ENCODE results near the gene LRFN2.

LRFN2 gene

DNA sequence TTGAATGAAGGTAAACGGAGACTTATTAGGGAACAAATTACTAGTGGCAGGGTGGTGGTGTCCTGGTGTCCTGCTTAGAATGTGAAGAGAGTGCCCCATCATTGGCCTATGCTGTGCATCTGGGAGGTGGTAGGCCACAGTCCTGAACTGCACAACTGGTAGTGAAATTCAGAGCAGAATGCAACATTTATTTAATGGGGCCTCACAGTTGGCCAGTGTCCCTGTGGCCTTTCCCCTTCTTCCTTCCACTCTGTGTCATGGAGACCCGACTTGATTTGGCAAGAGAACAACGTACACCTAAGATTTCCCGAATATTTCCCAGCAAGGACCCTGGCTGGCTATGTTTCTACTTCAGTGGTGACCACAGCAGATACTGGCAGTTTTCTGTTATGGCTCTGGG lies 206.9 kb downstream of the LRFN2 start:
- no peak for DNase-seq

DNA sequence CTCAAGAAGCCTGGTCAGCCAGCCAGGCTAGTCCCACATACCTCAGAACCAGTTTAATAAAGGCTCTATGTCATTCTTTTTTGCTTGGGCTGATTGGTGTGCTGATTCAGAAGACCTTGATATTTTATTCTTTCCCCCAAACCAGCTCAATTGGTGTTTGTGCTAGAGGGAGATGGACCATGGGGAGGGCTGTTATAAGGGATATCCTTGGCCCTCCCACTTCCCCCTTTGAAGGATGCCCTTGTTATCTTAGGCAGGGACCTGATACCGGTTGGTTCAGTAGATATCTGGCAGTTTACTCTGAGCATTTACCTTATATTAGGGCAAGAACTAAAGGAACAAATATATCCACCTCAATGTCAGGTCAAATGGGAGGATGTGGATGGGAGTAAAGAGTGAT lies 207.4 kb downstream of the LRFN2 start:
- no peak for DNase-seq

DNA sequence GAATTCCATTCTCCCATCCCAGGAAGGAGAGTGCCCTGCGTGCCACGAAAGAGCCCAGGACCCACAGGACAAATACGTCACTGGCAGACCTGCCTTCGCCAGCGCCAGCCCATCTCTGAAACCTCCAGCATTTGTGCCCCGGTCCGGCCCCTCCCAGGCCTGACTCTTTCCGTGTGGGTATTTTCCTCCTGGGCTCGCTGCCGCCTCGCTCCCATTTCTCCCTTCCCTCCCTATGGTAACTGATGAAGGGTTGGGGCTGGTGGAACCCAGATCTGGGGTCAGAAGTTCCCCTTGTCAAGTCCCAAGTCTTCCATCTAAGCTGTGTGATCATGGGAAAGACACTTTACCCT lies 208.5 kb downstream of the LRFN2 start:
- DNase-seq, result no peak

DNA sequence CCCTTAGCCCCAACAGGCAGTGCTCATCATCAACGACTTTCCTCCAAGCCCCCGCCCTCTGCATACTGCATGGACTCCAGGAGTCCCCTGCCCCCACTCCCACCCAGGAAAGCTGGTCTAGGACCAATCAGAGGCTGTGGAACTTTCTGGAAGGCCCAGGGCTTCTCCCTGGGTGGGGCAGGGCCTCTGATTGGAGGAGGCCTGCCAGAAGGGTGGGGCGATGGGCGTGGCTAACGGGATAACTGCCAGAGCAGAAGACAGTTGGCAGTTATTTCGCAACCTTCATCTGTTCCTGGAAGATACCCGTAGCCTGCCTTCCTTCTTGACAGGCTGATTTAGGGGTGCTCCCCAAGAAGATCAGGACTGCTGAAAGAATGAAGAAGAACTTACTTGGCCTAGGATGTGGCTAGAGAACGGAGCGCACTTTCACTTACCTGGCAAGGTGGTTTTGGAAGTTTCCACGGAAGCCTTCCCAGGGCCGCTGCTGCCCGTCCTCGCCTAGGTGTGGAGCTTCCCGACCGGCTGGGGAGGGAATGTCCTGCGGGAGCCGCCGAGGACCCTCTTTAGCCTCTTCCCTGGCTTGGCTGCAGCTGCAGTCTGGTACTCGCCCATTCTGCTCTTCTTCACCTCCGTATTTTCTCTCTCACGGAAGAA lies 209.0 kb downstream of the LRFN2 start:
- no peak for DNase-seq

DNA sequence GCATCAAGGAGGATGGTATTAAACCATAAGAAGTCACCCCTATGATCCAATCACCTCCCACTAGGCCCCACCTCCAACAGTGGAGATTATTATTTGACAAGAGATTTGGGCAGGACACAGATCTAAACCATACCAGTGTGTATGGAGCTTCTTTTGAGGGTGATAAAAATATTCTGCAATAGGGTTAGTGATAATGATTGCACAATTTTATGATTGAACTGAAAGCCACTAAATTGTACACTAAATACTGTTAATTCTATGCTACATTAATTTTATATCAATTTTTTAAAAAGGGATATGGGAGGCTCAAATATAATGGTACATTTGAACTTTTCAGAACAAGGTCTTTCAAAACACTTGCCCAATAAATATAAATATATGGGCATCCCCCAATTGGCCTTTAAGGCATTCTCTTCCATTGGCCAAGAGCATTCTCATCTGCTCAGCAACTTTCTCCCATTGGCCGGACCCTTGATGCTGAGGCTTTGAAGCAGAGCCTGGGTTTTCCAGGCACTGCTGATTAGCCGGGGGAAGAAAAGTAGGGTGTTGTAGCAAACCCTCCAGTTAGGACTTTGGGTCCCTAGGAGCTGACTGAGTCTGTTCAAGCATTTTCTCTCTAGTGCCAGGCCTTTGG lies 209.9 kb downstream of the LRFN2 start:
- DNase-seq, result no peak

DNA sequence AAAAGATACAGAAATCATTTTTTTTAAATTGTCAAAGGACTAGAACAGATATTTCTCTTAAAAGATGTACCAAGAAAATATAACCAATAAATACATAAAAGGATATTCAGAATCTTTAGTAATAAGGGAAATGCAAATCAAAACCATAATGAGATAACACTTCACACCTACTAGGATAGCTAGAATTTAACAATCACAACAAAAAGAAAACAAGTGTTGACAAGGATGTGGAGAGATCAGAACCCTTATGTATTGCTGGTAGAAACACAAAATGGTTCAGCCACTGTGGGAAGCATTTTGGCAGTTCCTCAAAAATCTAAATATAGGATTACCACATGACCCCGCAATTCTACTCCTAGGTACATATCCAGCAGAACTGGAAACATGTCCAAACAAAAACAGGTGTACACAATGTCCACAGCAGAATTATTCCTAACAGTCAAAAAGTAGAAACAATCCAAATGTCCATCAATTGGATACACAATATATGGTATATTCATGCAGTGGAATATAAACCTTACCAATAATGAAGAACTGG lies 211.0 kb downstream of the LRFN2 start:
- DNase-seq, result no peak

DNA sequence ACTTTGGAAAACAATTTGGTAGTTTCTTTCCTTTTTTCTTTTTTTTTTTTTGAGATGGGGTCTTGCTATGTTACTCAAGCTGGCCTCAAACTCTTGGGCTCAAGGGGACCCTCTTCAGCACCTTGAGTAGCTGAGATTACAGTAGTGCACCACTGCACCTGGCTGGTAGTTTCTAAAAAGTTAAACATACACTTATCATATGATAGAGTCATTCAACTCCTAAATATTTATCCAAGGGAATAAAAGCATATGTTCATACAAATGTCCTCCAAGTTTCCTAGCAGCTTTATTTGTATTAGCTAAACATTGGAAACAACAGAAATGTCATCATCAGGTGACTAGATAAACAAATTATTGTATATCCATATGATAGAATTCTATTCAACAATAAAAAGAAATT lies 213.9 kb downstream of the LRFN2 start:
- DNase-seq, result no peak

DNA sequence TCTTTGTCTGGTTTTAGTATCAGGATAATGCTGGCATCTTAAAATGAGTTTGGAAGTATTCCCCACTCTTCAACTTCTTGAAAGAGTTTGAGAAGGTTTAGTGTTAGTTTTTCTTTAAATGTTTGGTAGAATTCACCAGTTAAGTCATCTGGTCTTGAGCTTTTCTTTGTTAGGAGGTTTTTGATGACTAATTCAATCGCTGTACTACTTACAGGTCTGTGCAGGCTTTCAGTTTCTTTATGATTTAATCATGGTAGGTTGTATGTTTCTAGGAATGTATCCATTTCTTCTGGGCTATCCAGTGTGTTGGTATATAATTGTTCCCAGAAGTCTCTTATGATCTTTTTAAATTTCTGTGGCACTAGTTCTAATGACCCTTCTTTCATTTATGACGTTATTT lies 215.5 kb downstream of the LRFN2 start:
- DNase-seq, result no peak

DNA sequence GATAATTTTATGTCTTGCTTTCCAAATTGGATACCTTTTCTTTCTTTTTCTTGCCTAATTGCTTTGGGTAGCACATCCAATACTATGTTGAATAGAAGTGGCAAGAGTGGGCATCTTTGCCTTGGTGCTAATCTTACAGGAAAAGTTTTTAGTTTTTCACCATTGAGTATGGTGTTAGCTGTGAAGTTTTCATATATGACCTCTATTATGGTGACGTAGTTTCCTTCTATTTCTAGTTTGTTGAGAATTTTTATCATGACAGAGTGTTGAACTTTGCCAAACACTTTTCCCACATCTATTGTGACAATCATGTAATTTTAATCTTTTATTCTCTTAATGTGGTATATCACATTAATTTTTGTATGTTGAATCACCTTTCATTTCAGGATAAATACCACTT lies 216.1 kb downstream of the LRFN2 start:
- no peak for DNase-seq

DNA sequence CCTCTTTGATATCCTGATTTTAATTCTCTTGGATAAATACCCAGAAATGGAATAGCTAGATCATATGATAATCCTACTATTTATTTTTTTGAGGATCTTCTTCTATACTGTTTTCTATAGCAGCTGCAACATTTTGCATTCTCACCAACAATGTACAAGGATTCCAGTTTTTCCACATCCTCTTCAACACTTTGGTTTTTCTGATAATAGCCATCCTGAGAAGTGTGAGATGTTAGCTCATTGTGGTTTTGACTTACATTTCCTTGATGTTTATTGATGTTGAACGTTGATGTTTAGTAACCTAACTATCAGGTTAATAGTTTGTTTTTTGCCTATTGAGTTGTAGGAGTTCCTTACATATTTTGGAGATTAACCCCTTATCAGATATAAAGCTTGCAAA lies 217.3 kb downstream of the LRFN2 start:
- no peak for DNase-seq

DNA sequence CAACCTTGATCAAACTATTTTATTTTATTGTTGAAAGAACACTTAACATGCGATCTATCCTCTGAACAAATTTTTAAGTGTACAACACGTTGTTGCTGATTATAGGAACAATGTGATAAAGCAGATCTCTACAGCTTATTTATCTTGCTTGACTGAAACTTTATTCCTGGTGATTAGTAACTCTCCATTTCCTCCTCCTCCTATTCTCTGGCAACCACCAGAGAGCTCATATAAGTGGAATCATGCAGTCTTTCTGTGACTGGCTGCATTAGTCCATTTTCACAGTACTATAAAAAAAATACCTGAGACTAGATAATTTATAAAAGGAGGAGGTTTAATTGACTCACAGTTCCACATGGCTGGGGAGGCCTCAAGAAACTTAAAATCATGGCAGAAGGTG lies 218.1 kb downstream of the LRFN2 start:
- no peak for DNase-seq

DNA sequence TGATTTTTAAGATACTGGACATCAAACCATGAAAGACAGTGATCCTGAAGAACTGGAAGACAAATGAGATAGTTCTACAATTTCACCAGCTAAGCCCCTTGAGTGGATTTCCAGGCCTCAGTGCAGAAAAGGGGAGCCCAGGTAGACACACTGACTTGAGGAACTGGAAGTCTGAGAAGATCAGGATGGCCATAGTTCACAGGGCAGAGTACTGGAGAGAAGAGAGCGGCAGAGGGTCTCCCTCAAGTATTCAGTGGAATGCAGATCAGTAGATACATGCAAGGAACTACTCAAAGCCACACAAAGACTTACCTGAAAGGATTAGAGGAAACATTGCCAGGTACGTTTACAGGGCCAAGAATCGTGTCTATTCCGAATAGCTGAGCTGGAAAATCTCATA lies 224.3 kb downstream of the LRFN2 start:
- DNase-seq, result no peak

DNA sequence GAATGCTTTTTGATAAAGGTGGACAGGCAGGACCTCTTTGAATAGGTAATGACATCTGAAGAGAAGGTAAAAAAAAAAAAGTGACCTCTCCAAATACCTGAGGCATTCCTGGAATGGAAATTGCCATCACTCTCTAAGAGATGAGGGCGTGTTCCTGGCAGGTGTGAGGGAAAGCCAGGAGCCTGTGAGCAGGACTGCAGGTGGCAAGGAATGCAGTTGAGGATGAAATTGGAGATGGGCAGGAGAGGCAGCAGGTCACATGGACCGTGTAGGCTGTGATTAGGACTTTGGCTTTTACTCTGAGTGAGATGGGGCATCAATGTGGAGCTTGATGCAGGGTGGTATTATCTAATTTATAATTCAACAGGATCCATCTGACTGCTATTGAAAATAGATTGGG lies 227.4 kb downstream of the LRFN2 start:
- DNase-seq, result no peak

DNA sequence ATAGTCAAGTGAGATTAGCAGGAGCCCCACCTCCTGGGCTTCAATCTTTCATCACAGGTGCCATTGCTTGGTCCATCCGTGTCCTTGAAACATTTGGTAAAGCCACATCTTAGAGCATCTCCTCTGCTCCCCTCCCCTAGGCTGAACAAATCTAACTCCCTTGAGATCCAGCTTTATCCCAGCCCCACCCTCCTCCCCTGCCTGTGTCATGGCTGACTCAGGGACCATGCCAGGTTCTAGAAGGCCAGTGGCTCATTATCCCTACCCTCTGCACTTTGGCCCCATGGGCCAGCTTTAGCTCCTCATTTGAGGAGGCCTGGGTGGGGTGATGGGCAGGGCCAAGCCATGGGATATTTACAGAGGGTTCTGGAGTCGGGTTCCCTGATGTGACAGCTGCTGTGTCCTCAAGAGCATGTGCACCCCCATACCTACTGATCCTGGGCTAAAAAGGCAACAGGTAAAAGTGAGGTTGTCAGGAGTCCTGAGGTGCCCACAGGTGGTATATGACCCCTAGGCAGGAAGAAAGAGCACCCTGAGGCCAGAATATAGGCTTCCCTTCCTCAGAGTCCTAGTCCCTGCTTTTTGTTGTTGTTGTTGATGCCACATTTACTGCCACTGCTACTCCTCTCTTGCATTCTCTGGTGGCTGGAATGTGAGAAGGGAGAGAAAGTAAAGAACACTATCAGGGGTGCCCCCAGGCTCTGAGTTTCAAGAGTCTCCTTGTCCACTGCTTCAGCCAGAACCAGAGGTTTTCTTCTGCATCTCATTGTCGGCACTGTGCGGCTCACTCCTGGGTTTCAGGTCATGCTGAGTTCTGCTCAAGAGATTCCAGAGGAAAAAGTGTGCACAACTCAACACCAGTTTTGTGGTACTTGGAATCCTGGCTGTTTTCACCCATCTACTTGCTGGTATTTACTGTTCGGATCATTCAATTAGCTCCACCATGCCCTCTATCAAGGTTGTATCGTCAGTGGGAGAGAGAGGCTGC lies 228.4 kb downstream of the LRFN2 start:
- no peak for DNase-seq

DNA sequence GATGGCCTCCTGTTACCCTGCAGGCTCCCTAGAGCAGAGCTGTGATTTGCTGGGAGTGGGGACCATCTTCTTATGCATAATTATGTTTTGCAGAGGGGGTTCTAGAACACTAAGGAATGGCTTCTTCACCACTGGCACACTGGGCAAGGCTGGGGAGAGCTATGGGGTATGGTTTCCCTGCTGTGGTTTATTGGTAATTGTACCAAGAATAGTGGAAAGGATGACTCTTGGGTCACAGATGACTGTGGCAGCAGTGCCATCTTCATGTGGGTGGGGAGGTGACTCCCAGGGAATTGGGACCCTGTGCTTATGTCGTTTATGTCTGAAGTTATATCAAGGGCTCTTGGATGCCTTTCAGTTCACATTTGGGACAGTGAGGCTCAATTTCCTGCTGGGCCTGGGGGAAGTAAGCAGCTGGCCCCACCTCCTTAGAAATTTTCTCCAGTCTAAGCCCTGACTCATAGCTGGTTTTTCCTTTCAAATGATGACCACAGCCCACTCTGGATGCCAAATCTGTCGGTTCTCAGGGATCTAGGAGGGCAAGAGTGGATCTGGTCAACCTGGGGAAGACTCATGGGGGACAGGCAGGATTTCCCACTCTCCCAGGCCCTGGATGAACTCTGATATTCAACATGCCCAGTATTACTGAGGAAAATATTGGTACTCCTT lies 230.8 kb downstream of the LRFN2 start:
- DNase-seq, result no peak

DNA sequence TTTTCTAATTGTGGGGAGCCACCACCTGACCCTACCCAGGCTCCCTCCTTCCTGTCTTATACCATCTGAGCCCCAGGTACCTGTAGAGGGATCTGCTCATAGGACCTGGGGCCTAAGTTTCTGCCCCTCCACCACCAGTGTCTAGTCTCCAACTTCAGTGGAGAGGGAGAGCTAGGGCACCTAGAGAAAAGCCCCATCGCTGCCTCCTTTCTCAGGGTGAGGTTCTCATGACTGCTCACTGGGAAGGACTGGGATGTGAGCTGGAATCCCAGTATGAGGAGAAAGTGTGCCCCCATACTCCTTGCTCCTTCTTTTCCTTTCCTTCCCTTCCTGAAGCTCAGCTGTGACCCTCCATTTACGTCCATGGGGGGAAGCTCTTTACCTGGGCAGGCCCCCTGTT lies 231.6 kb downstream of the LRFN2 start:
- DNase-seq, result no peak

DNA sequence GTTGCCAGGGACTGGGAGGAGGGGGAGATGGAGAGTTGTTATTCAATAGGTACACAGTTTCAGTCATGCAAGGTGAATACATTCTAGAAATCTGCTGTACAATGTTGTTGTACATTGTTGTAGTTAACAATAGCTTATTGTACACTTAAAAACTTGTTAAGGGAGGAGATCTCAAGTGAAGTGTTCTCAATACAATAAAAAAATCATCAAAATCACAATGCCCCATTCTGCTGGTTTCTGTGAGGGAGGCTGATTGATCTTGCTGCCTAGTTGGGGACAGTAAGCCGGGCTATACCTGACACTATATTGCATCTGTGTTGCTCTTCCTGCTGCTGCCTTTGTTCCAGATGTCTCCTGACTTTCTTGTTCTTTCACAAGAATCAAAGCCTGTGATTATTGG lies 232.1 kb downstream of the LRFN2 start:
- DNase-seq, result no peak

DNA sequence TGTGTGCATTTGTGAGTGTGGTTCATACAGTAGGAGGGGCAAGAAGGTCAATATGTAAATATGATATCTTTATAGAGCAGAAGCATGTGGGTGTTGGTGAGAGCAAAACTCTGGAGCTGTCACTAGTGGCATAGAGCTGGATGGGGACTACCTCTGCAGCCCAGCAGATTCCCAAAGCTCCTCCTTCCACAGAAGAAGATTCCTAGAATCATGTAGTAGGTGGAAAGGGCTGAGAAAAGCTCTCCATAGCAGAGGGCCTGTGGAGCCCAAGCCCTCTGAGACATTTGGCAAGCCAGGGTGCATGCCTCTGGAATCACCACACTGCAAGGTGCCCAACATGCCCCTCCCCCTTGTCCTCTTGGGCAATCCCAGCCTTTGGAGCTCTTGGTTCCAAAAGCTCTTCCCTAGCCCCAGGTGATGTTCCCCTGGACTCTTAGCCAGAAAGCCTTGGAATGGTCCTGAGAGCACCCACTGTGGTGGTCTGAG lies 233.2 kb downstream of the LRFN2 start:
- DNase-seq, result no peak

DNA sequence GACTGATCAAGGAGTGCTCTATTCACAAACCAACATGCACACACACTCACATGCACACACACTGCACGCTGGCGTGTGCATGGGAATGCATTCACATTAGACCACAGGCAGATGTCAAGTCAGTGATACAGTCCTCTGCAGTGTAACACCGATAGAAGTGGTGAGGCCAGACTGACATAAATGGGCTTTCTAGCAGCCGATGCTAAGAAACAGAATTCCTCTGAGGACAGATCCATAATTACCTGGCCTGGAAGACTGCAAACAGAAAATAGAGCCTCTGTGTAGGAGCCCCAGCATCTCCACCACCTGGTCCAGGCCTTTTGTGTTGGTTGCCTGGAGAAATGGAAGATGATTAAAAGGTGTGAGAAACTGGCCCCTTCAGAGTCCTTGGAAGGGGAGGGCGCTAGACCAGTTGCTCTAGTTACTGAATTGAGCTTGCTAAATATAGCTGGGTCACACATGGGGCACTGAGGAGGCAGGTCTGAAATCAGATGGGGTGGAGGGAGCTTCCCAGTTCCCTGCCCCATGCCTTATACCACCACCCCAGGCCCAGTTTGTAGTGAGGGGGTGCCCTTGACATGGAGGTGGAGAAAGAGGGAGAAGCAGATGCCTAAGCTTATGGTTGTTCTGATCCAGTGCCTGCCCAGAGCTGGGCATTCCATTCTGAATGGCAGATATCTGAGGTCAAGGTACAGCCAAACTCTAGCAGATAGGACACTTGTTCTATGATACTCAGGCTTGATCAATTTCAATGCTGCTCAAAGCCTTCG lies 233.8 kb downstream of the LRFN2 start:
- no peak for DNase-seq

DNA sequence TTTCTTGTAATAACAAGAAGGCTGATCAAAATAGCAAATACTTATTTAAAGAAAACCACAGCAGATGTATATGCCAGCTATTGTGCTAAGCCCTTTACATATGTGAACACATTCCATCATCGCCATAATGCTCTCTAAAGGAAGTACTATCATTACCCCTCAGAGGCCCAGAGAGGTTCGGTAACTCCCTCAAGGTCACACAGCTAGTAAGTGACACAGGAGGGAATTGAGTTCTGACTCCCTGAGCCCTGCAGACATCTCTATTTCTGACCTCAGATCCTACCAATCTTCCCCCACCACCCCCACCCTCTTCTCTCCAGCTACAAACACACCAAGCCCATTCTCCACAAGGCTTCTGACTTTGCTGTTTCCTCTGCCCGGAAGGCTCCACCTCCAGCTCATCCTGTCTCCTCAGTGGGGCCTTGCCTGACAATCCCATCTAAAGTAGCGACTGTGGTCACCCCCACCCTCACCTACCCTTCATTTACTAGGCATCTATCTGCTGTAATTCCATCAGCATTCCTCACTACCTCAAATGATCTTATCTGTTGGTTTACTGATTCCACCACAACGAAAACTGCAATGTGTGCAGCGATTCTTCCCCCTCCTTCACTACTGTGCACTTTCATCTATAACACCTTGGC lies 234.5 kb downstream of the LRFN2 start:
- DNase-seq, result no peak
